NCI-H1105 treated with DMSO at 0.1 percent for 48 hours (cell line): ENCODE results near the gene CACTIN.
A peak's percentile ranks its signal among the peaks of the same experiment; 100 is the strongest.
"Not testable (repeated sequence)": the region's sequence is repeated elsewhere in the genome, so short reads cannot be mapped to it uniquely, and the experiment has no call there.

Experiments
- DNase-seq: peaks from one replicate; lab custom pipeline; 2025; lab: John Stamatoyannopoulos, UW

The CACTIN gene

DNA sequence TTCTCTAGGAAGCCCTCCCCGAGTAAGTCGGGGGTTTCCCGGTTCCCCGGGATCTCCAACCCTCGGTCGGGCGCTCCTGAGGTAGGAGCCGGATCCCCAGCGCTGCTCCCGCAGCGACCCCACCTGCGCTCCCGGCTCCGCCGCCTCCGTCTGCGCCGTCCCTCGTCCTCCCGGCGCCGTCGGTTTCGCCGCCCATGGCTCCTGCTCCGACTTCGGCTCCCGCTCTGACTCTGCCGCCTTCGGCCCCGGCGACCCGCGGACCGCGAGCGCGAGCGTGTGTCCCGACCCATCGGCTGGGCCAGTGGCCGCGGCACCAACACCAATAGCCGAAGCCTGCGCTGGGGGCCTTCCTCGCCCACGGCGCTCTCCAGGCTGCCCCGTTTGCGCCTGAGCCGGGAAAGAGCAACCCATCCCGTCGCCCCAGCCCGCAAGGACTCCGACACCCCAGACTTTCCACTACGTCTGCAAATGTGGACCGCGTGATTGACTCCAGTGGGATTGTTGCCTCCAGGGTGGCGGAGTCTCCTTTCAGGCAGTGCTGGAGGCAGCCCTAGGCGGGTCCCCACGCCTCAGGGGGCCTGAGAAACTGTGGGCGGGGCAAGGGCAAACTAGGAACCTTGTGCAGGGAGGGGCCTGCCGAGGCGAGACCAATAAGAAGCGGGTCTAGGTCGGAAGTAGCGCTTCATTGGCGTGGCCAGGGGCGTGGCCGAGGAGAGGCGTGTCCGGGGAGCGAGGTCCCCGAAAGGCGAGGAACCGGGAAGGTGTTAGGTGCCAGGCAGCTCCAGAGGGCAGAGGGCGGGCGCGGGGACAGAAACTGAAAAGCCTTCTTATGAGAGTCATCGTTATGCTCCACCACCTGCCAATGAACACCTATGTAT is at the start of gene CACTIN:
CACTIN (minus strand) TSS at position 318 of the 878 bp plus-strand sequence; CDS start at position 290, 28 bp downstream.
- DNase-seq = peak; percentile 98

DNA sequence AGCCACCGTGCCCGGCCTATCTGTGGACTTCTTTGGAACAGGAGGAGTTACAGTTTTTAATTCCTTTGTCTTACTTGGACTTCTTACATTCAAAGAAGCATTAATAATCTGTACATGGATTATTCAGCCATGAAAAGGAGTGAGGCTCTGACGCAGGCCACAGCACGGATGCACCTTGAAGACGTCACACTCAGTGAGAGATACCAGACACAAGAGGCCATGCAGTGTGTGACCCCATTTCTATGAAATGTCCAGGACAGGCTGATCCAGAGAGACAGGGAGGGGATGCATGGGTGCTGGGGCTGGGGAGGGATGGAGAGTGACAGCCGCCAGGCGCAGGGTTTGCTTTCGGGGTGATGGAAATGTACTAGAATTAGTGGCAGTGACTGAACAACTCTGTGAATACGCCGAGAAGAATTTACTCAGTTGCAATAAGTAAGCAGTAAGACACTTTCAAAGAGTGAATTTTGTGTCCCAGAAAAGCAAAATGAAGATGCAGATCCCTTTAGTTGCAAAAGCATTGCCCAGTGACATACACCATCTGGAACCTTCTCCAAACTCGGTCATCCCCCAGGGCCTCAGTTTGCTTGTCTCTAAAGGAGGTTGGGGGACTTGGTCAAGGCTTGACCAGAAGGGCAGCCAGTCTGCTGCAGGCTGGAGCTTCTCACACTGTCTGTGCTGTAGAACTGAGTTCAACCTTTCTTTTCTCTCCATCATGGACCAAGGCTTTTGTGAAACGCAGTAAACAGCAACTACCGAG is 48.4 kb upstream of the CACTIN start:
- DNase-seq = no peak

DNA sequence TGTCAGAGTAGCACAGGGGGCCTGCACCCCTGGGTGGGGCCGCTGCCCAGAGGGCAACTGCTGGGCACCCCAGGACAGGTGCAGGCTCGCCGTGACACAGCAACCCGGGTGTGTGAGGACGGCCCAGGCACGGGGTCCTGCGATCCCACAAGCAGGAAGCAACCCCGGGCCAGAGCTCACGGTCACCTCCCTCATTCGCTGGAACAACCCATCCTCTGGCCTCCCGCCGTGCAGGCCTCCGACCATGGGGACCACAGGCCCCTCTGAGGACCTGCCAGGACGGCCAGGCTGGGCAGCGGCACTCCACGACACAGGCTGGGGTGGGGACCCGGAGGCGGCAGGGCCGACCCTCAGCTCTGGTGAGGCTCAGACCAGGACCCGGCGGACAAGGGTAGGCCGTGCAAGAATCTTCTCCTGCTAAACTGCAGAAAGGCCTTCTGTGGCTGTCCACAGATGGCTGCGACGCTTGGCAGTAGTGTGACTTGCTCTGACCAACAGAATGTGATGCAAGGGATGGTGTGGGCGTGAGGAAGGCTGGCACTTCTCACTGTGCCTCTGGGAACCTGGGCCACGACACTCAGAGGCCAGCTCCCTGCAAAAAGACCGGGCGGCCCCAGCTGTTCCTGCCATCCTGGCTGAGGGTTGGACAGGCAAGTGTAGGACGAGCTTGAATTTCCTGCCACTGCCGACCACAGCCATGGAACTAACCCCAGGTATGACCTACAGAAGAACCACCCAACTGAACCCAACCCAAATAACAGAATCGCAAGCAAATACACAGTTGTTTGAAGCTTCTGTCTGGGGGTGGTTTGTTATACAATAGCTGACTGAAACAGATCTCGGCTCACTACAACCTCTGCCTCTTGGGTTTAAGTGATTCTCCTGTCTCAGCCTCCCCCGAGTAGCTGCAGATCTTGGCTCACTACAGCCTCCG is 47.2 kb upstream of the CACTIN start:
- DNase-seq = no peak

DNA sequence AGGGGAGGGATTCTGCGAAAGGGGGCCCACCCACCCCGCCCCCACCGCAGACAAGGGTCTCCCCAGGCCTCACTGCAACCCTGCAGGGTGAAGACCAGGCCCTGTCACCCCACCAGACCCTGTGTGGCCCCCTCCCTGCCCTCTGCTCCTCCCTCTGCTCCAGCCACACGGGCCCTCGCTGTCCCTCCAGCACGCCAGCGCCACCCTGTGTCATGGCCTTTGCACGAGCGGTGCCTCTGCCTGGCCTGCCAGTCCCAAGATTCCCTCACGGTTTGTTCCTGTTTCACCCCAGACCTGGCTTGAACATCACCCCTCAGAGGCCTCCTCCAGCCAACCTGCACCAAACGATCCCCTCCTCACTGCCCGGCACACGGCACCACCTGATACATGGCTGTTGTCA is 46.4 kb upstream of the CACTIN start:
- DNase-seq = no peak

DNA sequence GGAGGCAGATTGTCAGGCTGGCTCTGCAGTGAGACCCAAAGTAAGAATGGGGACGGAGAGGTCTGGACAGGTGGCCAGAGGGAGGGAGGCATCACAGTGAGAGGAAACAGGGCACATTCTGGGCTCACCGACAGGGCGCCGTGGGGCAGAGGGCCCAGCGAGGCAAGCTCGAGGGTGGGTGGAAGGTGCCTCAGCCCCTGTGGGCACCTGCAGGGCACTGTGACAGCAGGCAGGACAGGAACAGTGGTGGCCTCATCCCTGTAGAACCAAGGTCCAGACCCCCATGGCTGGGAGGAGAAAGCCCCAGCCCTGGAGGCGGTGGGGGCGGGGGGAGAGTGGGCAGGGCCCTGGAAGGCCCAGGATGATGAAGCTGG is 46.0 kb upstream of the CACTIN start:
- DNase-seq = no peak

DNA sequence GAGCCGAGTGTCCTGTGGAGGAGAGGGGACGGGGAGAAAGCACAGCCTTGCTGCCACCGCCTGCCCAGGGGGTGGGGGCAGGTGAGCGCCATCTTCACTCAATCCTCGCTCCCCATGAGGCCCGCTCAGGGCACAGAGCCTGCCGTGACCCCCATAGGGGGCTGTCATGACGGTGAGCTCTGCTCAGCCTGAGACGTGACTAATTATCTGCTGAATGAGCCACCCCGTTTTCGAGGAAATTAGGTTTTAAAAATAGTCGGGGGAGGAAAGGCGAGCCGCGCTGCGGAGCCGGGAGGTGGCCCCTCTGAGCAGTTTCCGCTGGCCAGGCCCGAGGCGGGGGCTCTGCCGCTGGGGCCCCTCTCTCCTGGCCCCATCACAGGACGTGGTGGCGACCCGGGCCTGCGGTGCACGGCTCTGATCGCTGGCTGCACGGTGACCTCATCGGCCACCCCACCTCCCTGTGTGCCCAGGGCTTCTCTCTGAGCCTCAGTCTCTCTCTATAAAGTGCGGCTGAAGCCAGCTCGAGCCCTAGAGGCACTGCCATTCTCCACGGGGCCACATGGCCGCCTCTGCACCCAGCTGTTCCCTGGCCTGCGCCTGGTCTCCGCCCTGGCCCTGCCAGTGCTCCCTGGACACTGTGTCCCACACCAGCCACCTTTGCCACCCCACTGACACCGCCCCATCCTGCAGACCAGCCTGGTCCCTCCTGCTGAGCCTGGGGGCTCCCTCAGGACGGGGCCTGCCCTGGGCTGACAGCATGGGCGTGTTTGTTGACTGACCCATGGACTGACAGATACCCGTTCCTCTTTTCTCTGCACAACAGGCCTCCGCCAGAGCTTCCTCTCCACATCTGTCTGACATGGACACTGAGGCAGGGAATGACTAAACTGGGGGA is 45.3 kb upstream of the CACTIN start:
- DNase-seq = no peak

DNA sequence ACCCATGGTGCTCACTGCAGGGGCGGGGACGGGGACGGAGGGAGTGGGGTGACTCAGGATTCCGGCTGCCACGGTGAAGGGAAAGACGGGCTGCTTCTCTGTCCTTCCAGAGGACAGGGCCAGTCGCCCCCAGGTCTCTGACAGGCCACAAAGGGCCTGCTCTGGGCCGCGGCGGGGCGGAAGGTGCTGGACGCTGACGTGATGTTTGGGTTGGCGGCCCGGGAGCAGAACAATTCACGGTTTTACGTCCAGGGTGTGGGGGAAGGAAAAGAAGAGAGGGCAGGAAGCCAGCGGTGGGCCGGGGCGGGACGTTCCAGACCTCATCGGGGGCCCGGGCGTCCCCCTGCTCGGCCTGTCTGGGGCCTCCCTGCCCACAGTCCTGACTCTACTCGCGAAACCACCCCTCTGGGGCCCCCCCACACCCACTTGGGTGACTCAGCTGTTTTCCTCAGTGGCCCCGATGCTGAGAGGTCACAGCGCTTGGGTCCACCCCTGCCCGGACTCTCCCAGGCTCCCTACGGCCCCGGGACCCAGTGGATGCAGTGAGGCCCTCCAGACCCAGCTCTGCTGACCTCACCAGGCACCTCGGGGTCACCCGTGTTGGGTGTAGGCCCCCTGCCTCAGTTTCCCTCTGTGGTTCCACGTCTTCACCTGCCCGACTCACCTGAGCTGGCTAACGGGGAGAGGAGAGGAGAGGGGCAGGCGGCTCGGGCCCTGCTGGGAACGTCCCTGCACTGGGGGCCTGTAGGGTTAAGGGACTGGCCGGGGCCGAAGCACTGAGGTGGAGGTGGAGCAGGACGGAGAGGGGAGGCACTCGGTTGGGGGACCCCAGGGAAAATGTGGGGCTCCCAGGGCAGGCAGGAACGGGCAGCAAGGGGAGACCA is 44.4 kb upstream of the CACTIN start:
- no peak for DNase-seq

DNA sequence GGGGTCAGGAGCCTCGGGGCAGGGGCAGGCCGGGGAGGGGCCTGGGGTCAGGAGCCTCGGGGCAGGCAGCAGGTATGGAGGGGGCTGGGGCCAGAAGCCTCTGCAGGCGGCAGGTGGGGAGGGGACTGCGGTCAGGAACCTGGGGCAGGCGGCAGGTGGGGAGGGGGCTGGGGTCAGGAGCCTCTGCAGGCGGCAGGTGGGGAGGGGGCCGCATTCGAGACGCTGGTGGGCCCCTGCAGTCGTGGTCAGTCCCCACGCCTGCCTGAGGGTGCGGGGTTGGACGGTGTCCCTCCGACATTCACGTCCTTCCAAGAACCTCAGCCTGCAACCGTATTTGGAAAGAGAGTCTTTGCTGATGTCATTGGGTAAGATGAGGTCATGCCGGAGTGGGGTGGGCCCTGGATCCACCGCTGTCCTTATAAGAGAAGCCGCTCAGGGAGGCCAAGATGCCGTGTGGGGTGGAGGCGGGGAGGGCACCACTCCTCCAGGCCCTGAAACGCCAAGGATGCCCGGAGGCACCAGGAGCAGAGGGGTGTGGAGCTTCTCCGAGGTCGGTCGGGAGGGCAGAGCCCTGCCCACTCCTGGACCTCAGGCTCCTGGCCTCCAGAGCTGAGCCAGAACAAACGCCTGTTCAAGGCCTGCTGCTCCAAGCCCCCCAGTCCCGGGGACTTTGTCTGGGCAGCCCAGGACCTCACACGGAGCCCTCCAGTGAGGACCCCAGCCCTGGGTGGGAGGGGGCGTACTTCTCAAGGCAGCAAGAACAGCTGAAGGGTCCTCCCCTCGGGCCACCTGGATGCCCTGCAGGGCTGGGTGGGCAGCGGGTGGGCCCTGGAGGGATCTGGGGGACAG is 43.6 kb upstream of the CACTIN start:
- no peak for DNase-seq

DNA sequence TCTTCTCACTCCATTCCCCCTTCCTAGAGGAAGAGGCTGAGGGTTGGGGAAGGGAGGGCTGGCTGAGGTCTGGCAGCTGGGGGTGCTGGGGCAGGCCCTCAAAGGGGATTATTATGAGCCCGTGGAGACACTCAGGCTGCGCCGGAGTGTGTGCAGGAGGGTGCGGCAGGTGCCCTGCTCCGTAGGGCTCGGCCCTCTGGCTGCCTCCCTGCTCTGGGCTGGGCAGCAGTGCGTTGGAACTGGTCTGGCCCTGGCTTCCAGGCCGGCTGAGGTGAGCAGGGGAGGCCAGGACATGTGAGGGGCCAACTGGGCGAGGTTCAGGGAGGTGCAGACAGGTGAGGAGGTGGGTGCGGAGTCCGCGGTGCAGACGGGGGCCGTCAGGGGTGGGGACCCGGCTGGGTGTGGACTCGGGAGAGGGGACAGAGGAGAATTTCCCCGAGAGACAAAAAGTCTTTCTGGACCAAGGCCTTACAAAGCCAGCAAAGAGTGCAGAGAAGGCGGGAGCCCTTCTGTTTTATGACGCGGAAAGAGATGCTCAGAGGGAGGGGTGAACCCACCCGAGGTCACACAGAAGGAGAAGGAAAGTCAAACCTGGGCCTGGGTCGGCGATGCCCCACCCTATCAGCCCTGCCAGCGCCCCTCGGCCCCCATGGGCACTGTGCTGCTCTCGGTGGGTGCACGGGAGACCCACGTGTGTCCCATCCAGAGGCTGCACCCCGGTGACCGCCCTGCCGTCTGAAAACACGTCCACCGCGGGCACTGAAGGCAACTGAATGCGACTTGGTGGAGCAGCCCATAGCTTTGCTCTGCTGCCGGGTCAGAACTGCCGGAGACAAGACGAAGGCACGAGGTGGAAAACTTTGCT is 42.7 kb upstream of the CACTIN start:
- DNase-seq = no peak

DNA sequence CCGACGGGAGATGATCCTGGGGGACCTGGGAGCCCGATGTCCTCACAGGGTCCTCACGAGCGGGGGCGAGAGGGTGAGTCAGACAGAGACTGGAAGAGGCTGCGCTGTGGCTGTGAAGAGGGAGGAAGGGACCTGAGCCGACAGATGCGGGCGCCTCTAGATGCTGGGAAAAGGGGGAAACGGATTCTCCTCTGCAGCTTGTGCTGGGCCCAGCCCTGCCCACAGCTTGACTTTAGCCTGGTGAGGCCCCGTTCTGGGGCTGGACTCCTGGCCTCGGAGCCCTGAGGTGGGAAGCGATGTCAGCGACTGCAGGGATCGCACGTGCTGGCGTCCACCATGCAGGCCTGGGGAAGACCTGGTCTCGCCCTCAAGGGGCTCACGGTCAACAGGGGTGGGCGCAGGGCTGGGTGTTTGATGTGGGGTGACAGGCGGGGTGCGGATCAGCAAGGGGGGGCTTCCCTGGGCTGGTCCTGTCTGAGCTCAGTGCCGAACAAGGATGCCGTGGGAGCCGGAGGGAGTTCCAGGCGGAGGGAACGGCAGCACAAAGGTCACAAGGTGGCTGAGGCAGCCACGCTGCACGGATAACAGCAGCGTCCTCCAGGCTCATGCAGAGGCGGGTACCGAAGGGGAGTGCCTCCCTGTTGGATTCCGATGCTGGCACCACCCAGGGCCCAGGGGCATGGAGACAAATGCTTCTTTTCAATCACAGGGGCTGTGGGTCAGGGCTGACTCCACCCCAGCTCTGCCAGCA is 41.9 kb upstream of the CACTIN start:
- no peak for DNase-seq

DNA sequence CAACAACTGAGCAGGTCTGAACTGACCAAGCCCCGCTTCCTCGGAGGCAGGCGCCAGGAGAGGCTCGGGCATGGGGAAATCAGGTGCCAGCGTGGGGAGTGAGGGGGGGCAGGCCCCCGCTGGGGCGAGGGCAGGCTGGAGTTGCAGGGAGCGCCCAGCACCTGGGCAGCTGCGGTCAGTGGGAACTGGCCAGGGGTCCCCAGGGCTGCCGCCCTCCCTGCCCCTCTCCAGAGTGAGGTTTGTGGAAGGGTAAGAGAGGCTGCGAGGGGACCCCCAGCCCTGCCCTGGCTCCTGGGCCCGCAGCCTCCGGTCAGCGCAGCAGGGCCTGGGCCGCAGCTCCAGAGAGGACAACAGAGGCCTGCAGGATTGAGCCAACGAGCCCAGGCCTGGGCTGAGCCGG is 41.2 kb upstream of the CACTIN start:
- DNase-seq = no peak

DNA sequence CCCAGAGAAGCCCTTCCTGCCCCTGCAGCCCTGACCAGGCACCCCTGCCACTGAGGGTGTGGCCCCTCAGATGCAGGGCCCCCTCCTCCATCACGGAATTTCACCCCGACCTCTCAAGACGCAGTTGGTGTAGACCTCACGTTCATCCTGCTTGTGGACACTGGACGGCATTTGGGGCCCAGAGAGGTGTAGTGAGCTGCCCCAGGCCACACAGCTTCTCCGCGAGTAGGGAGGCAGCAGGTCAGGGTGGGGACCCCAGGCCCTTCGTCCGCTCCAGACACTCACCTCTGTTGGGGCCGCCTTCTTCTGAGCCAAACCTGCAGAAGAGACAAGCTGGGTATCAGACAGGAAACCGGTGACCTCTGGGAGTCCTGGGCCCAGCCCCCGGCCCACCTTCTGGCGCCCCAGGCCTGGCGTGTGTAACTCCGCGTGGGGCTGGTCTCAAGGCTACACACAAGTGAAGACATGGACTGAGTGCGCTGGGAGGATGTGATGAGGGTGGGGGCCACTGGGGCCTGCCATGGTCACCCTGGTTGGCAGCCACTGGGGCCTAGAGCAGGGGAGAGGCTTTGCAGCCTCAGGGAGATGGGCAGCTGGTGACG is 40.5 kb upstream of the CACTIN start:
- no peak for DNase-seq

DNA sequence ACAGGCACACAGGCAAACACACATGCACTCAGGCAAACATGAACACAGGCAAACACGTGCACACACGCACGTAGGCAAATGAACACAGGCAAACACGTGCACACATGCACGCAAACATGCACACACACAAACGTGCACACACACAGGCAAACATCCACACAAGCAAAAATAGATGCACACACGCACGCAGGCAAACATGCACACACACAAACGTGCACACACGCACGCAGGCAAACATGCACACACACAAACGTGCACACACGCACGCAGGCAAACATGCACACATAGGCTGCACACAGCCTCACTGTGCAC is 39.9 kb upstream of the CACTIN start:
- not testable (repeated sequence) for DNase-seq

DNA sequence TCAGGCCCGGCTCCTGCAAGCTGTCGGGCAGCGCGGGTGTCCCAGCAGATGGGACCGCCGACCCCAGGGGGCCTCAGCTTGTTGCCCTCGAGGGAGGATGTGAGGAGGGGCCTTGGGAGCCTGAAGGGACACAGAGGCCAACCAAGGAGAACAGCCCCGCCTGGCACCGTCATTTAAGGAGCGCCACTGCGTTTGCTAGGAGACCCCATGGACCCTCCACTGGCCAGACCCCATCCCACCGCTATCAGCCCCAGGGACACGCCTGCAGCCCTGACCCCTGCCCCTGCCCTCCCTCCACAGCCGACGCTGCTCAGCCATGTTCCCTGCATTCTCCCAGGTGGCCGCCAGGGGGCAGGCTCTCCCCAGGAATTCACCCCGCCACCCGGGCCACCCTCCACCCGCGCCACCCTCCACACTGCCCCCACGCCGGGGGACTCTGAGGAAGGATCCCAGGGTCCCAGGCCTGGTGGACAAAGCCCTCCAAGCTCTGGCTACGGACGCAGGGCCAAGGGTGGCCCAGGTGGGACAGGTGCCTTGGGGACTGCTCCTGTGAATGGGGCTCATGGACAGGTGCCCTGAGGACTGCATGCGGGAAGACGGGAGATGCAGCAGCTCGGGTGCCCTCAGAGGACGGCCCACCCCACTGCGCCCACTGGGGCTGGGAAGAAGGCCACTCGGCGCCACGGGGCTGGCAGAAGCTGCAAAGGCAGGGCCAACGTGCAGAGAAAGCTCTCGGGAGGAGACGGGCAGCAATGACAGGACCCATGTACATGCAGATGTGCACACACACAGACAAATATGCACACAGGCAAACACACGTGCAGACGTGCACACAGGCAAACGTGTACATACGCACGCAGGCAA is 39.3 kb upstream of the CACTIN start:
- DNase-seq = peak; percentile 6

DNA sequence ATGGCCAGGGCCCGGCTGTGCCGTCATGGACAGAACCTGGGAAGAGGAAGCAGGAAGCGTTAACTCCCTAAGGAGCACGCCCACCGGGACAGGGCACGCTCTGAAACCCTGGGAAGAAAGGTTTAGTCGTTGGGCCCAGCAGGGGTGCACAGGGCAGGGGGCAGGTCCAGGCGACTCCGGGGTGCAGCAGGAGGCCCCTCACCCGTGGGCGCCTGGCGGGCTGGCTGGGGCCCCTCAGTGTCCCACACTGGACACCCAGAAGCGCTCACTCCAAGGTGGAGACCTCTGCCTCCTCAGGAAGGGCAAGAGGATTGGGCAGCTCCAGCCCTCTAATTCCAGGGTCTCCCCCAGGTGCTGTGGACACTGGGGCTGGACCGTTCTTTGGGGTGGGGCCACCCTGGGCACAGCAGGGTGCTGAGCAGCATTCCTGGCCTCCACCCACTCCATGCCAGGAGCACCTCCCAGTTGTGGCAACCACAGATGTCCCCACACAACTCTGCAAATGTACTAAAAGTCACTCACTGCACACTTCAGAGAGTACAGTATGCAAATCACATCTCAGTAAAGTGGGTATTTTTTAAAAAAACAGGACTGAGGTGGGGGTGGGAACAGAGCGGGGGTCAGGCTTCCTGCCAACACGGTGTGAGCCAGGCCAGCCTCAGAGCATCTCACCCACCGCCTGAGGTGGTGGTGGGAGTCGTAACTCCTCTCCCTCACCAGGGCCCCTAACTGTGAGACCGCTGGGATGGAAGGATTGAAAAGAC is 38.5 kb upstream of the CACTIN start:
- DNase-seq = no peak
